ENCODE results near the gene UBL3. TPM values are rescaled to one million over a fixed set of nuclear protein-coding genes. Genes with fewer than 3 reads are reported as not detected.

The UBL3 gene
- total RNA-seq, 1 donor from 2014 or later: 21.3 TPM

- H3K9me3 Mint-ChIP-seq (ENCODE audit: unreplicated experiment): no peaks in the 10 kb centered on the region
- no peak overlapping the region for H3K4me3 Mint-ChIP-seq (ENCODE audit: unreplicated experiment)
- H3K27me3 Mint-ChIP-seq (ENCODE audit: unreplicated experiment): peaks cover 3% of the 10 kb centered on the region
- TF ChIP-seq CTCF (IDR thresholded peaks at IDR 0.05; ENCODE audit: partially characterized antibody, unreplicated experiment): no peak
- no peak for DNase-seq
- H3K4me1 Mint-ChIP-seq (ENCODE audit: low read depth, unreplicated experiment): peaks cover 5% of the 10 kb centered on the region
- H3K36me3 Mint-ChIP-seq (ENCODE audit: unreplicated experiment): peaks cover 9% of the 10 kb centered on the region
- H3K27ac Mint-ChIP-seq (ENCODE audit: unreplicated experiment): no peak overlapping the region
Measured at GRCh38 chr13:29761160-29761559, 89.3 kb downstream of the UBL3 start.

GRCh38 chr13:29760544-29760943, 89.9 kb downstream of the UBL3 start:
- Mint-ChIP-seq H3K27ac (ENCODE audit: unreplicated experiment) (no peak overlapping the region), H3K4me3 (ENCODE audit: unreplicated experiment) (no peak overlapping the region), H3K36me3 (ENCODE audit: unreplicated experiment) (peaks cover 9% of the 10 kb centered on the region), H3K27me3 (ENCODE audit: unreplicated experiment) (peaks cover 3% of the 10 kb centered on the region), H3K4me1 (ENCODE audit: low read depth, unreplicated experiment) (peaks cover 5% of the 10 kb centered on the region), H3K9me3 (ENCODE audit: unreplicated experiment) (no peaks in the 10 kb centered on the region)
- no peak for TF ChIP-seq CTCF (IDR thresholded peaks at IDR 0.05; ENCODE audit: partially characterized antibody, unreplicated experiment)
- DNase-seq: no peak

- no peak for TF ChIP-seq CTCF (IDR thresholded peaks at IDR 0.05; ENCODE audit: partially characterized antibody, unreplicated experiment)
- Mint-ChIP-seq H3K27me3 (ENCODE audit: unreplicated experiment) (peaks cover 3% of the 10 kb centered on the region), H3K4me3 (ENCODE audit: unreplicated experiment) (no peak overlapping the region), H3K36me3 (ENCODE audit: unreplicated experiment) (peaks cover 9% of the 10 kb centered on the region), H3K4me1 (ENCODE audit: low read depth, unreplicated experiment) (peaks cover 5% of the 10 kb centered on the region), H3K27ac (ENCODE audit: unreplicated experiment) (no peak overlapping the region), H3K9me3 (ENCODE audit: unreplicated experiment) (peaks cover 2% of the 10 kb centered on the region)
- no peak for DNase-seq
Measured at GRCh38 chr13:29758531-29759114, 91.8 kb downstream of the UBL3 start.

GRCh38 chr13:29756506-29756905, 93.9 kb downstream of the UBL3 start:
- no peak overlapping the region for H3K27ac Mint-ChIP-seq (ENCODE audit: unreplicated experiment)

More at GRCh38 chr13:29756506-29756905, 93.9 kb downstream of the UBL3 start:
- Mint-ChIP-seq H3K4me1 (ENCODE audit: low read depth, unreplicated experiment) (peaks cover 3% of the 10 kb centered on the region), H3K36me3 (ENCODE audit: unreplicated experiment) (peaks cover 9% of the 10 kb centered on the region), H3K9me3 (ENCODE audit: unreplicated experiment) (peaks cover 2% of the 10 kb centered on the region), H3K4me3 (ENCODE audit: unreplicated experiment) (no peak overlapping the region), H3K27me3 (ENCODE audit: unreplicated experiment) (peaks cover 3% of the 10 kb centered on the region)
- no peak for DNase-seq
- TF ChIP-seq CTCF (IDR thresholded peaks at IDR 0.05; ENCODE audit: partially characterized antibody, unreplicated experiment): no peak

Data from glutamatergic neuron (in vitro differentiated cells).